ENCODE data around the gene SP8. TPM values are rescaled to one million over a fixed set of nuclear protein-coding genes. Genes with fewer than 3 reads are reported as not detected.

SP8 gene
- total and polyA plus RNA-seq, 5 donors from 2014 or later: not detected

GRCh38 chr7:20794676-20795075 lies 8.0 kb upstream of the SP8 start:
- H3K9me3 Mint-ChIP-seq: peaks cover 3 to 26% (median 11%) of the 10 kb centered on the region in 7 donors
- Histone ChIP-seq H3K4me1 (ENCODE audit: control insufficient read depth, insufficient read depth, low read length, poor library complexity, severe bottlenecking) (peaks cover 17% of the 10 kb centered on the region), H3K9me3 (ENCODE audit: control insufficient read depth in 2 of 2, low read length in 2 of 2) (peaks cover 17 to 25% of the 10 kb centered on the region in 2 experiments), H3K27me3 (ENCODE audit: control insufficient read depth, insufficient read depth, low read length) (peaks cover 70% of the 10 kb centered on the region), H3K36me3 (ENCODE audit: control insufficient read depth, insufficient read depth, low read length) (no peaks in the 10 kb centered on the region), H3K27ac (ENCODE audit: insufficient read depth, low read length, poor library complexity, severe bottlenecking) (no peak overlapping the region), H3K4me3 (ENCODE audit: low read depth, low read length) (no peak overlapping the region)
- ATAC-seq (ENCODE audit: low read depth in 2 of 2) (no peak), DNase-seq (no peak)
- H3K27me3 Mint-ChIP-seq: peaks cover 92% of the 10 kb centered on the region
- H3K27ac Mint-ChIP-seq: no peak overlapping the region
- no peak overlapping the region for H3K4me3 Mint-ChIP-seq
- H3K36me3 Mint-ChIP-seq: peaks cover 4% of the 10 kb centered on the region
- peaks cover 9 to 21% (median 20%) of the 10 kb centered on the region in 4 donors for H3K4me1 Mint-ChIP-seq

- Mint-ChIP-seq H3K27me3 (peaks cover 89% of the 10 kb centered on the region), H3K9me3 (peaks cover 3 to 24% (median 15%) of the 10 kb centered on the region in 7 donors), H3K36me3 (peaks cover under 1% of the 10 kb centered on the region), H3K4me3 (no peak overlapping the region), H3K27ac (no peak overlapping the region), H3K4me1 (peaks cover 5 to 20% (median 16%) of the 10 kb centered on the region in 4 donors)
- H3K27ac ChIP-seq (ENCODE audit: insufficient read depth, low read length, poor library complexity, severe bottlenecking): no peak overlapping the region
- peaks cover 71% of the 10 kb centered on the region for H3K27me3 ChIP-seq (ENCODE audit: control insufficient read depth, insufficient read depth, low read length)
- peaks cover 19 to 25% of the 10 kb centered on the region in 2 experiments for H3K9me3 ChIP-seq (ENCODE audit: control insufficient read depth in 2 of 2, low read length in 2 of 2)
- DNase-seq (no peak), ATAC-seq (ENCODE audit: low read depth in 2 of 2) (no peak)
- H3K4me1 ChIP-seq (ENCODE audit: control insufficient read depth, insufficient read depth, low read length, poor library complexity, severe bottlenecking): peaks cover 17% of the 10 kb centered on the region
- no peaks in the 10 kb centered on the region for H3K36me3 ChIP-seq (ENCODE audit: control insufficient read depth, insufficient read depth, low read length)
- no peak overlapping the region for H3K4me3 ChIP-seq (ENCODE audit: low read depth, low read length)
These were observed 7.2 kb upstream of the SP8 start for GRCh38 chr7:20793694-20794394.

- no peak for DNase-seq
- peaks cover 3 to 24% (median 15%) of the 10 kb centered on the region in 7 donors for H3K9me3 Mint-ChIP-seq
- no peaks in the 10 kb centered on the region for H3K36me3 ChIP-seq (ENCODE audit: control insufficient read depth, insufficient read depth, low read length)
- peaks cover 91% of the 10 kb centered on the region for H3K27me3 Mint-ChIP-seq
- no peaks in the 10 kb centered on the region for H3K36me3 Mint-ChIP-seq
- peaks cover 12% of the 10 kb centered on the region for H3K4me1 ChIP-seq (ENCODE audit: control insufficient read depth, insufficient read depth, low read length, poor library complexity, severe bottlenecking)
- peaks cover 75% of the 10 kb centered on the region for H3K27me3 ChIP-seq (ENCODE audit: control insufficient read depth, insufficient read depth, low read length)
- H3K4me1 Mint-ChIP-seq: peaks cover 4 to 20% (median 13%) of the 10 kb centered on the region in 4 donors
- H3K27ac ChIP-seq (ENCODE audit: insufficient read depth, low read length, poor library complexity, severe bottlenecking): no peak overlapping the region
- no peak overlapping the region for H3K4me3 Mint-ChIP-seq
- H3K9me3 ChIP-seq (ENCODE audit: control insufficient read depth in 2 of 2, low read length in 2 of 2): peaks cover 20 to 26% of the 10 kb centered on the region in 2 experiments
- no peak for ATAC-seq (ENCODE audit: low read depth in 2 of 2)
- H3K4me3 ChIP-seq (ENCODE audit: low read depth, low read length): no peak overlapping the region
- H3K27ac Mint-ChIP-seq: no peak overlapping the region
These were observed 6.6 kb upstream of the SP8 start for GRCh38 chr7:20793248-20793647.

GRCh38 chr7:20791538-20792434 lies 5.1 kb upstream of the SP8 start:
- no peak overlapping the region for H3K27ac Mint-ChIP-seq
- H3K4me3 ChIP-seq (ENCODE audit: low read depth, low read length): no peak overlapping the region
- peaks cover 9% of the 10 kb centered on the region for H3K4me1 ChIP-seq (ENCODE audit: control insufficient read depth, insufficient read depth, low read length, poor library complexity, severe bottlenecking)
- no peaks in the 10 kb centered on the region for H3K36me3 ChIP-seq (ENCODE audit: control insufficient read depth, insufficient read depth, low read length)
- peaks cover 3 to 28% (median 14%) of the 10 kb centered on the region in 7 donors for H3K9me3 Mint-ChIP-seq
- peaks cover 79% of the 10 kb centered on the region for H3K27me3 ChIP-seq (ENCODE audit: control insufficient read depth, insufficient read depth, low read length)
- peaks cover 94% of the 10 kb centered on the region for H3K27me3 Mint-ChIP-seq
- ATAC-seq (ENCODE audit: low read depth in 2 of 2): no peak
- no peaks in the 10 kb centered on the region for H3K36me3 Mint-ChIP-seq
- no peak overlapping the region for H3K27ac ChIP-seq (ENCODE audit: insufficient read depth, low read length, poor library complexity, severe bottlenecking)
- peaks cover 6 to 17% (median 13%) of the 10 kb centered on the region in 4 donors for H3K4me1 Mint-ChIP-seq
- DNase-seq: no peak
- peaks cover 20 to 33% of the 10 kb centered on the region in 2 experiments for H3K9me3 ChIP-seq (ENCODE audit: control insufficient read depth in 2 of 2, low read length in 2 of 2)
- H3K4me3 Mint-ChIP-seq: no peak overlapping the region

GRCh38 chr7:20790375-20790774 lies 3.7 kb upstream of the SP8 start:
- Mint-ChIP-seq H3K9me3 (peaks cover 3 to 27% (median 14%) of the 10 kb centered on the region in 7 donors), H3K36me3 (no peaks in the 10 kb centered on the region), H3K27ac (peak overlapping the region in 1 of 3 donors; percentile 26), H3K4me3 (peak overlapping the region in 1 of 4 donors; percentile 29), H3K27me3 (peaks cover 91% of the 10 kb centered on the region), H3K4me1 (peaks cover 9 to 21% (median 20%) of the 10 kb centered on the region in 4 donors)
- no peaks in the 10 kb centered on the region for H3K36me3 ChIP-seq (ENCODE audit: control insufficient read depth, insufficient read depth, low read length)
- DNase-seq: no peak
- peaks cover 69% of the 10 kb centered on the region for H3K27me3 ChIP-seq (ENCODE audit: control insufficient read depth, insufficient read depth, low read length)
- H3K4me3 ChIP-seq (ENCODE audit: low read depth, low read length): no peak overlapping the region
- H3K27ac ChIP-seq (ENCODE audit: insufficient read depth, low read length, poor library complexity, severe bottlenecking): no peak overlapping the region
- no peak for ATAC-seq (ENCODE audit: low read depth in 2 of 2)
- peaks cover 20% of the 10 kb centered on the region for H3K4me1 ChIP-seq (ENCODE audit: control insufficient read depth, insufficient read depth, low read length, poor library complexity, severe bottlenecking)
- H3K9me3 ChIP-seq (ENCODE audit: control insufficient read depth in 2 of 2, low read length in 2 of 2): peaks cover 15 to 33% of the 10 kb centered on the region in 2 experiments

GRCh38 chr7:20788420-20788990 lies 1.8 kb upstream of the SP8 start:
- Histone ChIP-seq H3K4me3 (ENCODE audit: low read depth, low read length) (no peak overlapping the region), H3K27ac (ENCODE audit: insufficient read depth, low read length, poor library complexity, severe bottlenecking) (no peak overlapping the region), H3K36me3 (ENCODE audit: control insufficient read depth, insufficient read depth, low read length) (no peaks in the 10 kb centered on the region), H3K9me3 (ENCODE audit: control insufficient read depth in 2 of 2, low read length in 2 of 2) (peaks cover 10 to 21% of the 10 kb centered on the region in 2 experiments), H3K27me3 (ENCODE audit: control insufficient read depth, insufficient read depth, low read length) (peaks cover 53% of the 10 kb centered on the region), H3K4me1 (ENCODE audit: control insufficient read depth, insufficient read depth, low read length, poor library complexity, severe bottlenecking) (peaks cover 30% of the 10 kb centered on the region)
- no peaks in the 10 kb centered on the region for H3K36me3 Mint-ChIP-seq
- peaks cover 3 to 29% (median 11%) of the 10 kb centered on the region in 7 donors for H3K9me3 Mint-ChIP-seq
- DNase-seq: no peak
- H3K4me1 Mint-ChIP-seq: peaks cover 12 to 24% (median 20%) of the 10 kb centered on the region in 4 donors
- peaks cover 82% of the 10 kb centered on the region for H3K27me3 Mint-ChIP-seq
- H3K27ac Mint-ChIP-seq: no peak overlapping the region
- H3K4me3 Mint-ChIP-seq: peak overlapping the region in 1 of 4 donors; percentile 54
- ATAC-seq (ENCODE audit: low read depth in 2 of 2): no peak

GRCh38 chr7:20787660-20788419 lies 1.2 kb upstream of the SP8 start:
- Mint-ChIP-seq H3K27ac (no peak overlapping the region), H3K36me3 (no peaks in the 10 kb centered on the region), H3K4me3 (peak overlapping the region in 3 of 4 donors; percentile 54 to 78 (median 62)), H3K9me3 (peaks cover 4 to 29% (median 11%) of the 10 kb centered on the region in 7 donors), H3K27me3 (peaks cover 82% of the 10 kb centered on the region), H3K4me1 (peaks cover 12 to 24% (median 20%) of the 10 kb centered on the region in 4 donors)
- no peak overlapping the region for H3K27ac ChIP-seq (ENCODE audit: insufficient read depth, low read length, poor library complexity, severe bottlenecking)
- peaks cover 53% of the 10 kb centered on the region for H3K27me3 ChIP-seq (ENCODE audit: control insufficient read depth, insufficient read depth, low read length)
- no peaks in the 10 kb centered on the region for H3K36me3 ChIP-seq (ENCODE audit: control insufficient read depth, insufficient read depth, low read length)
- DNase-seq (no peak), ATAC-seq (ENCODE audit: low read depth in 2 of 2) (no peak)
- peaks cover 30% of the 10 kb centered on the region for H3K4me1 ChIP-seq (ENCODE audit: control insufficient read depth, insufficient read depth, low read length, poor library complexity, severe bottlenecking)
- peaks cover 7 to 14% of the 10 kb centered on the region in 2 experiments for H3K9me3 ChIP-seq (ENCODE audit: control insufficient read depth in 2 of 2, low read length in 2 of 2)
- no peak overlapping the region for H3K4me3 ChIP-seq (ENCODE audit: low read depth, low read length)

All from CD4-positive, CD25-positive, alpha-beta regulatory T cell (primary cell).